Inferior parietal cortex (tissue), 1 donor: ENCODE data around the gene PIPOX.

ENCODE experiments used
- DNase-seq: peaks from one replicate; pipeline ENCODE4 v3.0.0-alpha.2; 2016; ENCODE audit errors: extremely low spot score

Gene PIPOX

DNA sequence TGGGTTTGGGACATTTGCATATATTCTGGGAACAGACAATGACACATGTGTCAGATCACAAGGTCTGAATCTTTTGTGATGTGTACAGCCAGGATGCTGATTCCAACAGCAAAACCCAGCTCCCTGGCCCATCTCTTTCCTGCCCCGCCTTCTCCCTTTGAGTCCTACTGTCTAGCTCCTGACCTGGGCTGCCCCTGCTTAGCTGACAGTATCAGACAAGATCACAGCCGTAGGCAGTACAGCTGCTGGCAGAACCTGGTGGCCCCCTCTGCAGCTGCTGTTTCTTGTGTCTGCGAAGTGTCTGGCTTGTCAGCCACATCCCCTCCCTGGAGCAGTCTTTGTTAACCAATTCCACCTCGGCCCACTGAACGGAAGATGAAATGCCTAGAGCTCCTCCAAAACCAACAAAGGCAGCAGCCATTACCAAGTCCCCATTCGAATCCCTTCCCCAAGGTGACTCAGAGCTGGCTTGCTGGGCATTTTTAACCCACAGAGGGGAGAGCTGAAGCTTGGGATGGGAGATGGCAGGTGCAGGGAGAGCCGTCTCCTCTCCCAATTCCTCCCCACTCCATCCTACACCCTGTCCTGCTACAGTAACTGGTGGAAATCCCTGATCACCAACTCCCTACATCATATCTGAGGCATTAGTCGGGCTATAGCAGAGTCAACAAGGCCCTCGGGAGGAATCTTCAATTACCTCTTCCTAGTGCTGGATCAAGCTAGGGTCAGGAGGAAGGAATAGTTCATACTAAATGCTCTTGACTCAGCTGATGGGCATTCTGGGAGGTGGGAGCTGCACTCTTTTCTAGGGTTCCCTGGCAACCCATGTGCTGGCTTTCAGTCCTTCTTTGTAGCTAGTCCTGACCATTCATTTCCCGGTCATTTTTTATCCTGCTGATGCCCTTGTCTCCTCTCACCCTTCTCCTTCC lies 5.8 kb downstream of the PIPOX start:
- DNase-seq = no peak

GRCh38 chr17:29049541-29050145 lies 6.7 kb downstream of the PIPOX start:
- no peak for DNase-seq

GRCh38 chr17:29050176-29050575 lies 7.2 kb downstream of the PIPOX start:
- DNase-seq = no peak

DNA sequence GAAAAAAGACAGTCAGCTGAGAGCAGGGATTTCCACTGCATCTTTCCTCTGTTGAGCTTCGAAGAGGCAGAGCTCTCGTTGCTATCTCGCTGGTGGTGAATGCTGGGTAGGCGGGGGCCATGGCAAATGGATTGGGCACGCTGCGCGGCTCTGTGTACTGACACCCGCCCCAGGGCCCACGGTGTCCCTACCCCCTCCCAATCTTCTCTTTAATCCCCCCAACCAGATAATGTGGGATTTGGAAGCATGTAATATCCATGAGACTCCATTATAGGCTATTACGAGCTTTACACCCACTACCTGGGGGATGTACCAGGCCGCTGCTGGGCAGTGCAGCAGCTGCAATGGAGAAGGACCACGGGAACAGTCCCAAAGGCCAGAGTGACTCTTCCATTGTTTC lies 8.3 kb downstream of the PIPOX start:
- DNase-seq = no peak

DNA sequence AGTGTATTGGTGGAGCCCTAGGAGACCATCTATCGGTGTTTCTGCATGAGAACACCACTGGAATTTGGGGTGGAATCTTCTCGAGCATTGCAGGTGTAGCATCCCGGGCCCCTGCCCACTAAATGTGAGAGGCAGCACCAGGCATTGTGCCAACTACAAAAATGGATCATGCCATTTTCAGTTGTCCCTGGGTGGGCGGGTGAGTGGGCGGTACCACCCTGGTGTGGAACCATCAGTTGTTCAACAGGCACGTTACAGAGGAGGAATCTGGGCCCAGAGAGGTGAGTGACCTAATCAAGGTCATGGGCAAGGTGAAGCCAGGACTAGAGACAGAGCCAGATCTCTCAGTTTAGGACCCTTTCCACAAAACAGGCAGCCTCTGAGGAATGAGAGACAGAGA lies 8.8 kb downstream of the PIPOX start:
- no peak for DNase-seq

DNA sequence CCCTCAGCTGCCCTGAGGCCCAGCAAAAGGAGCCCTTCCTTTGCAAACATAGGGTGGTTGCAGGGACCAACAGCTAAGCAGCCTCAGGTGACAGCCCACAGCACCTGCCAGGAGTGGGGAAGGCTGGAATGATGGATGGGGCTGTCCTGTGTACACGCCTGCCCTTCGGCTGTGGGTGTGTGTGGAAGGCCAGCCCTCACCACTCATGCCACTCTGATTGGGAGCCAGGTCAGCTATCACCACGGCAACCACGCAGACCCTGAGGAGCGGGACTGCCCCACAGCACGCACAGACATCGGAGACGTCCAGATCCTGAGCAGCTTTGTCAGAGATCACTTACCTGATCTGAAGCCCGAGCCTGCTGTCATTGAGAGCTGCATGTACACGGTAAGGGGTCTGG lies 11.9 kb downstream of the PIPOX start:
- DNase-seq = no peak

DNA sequence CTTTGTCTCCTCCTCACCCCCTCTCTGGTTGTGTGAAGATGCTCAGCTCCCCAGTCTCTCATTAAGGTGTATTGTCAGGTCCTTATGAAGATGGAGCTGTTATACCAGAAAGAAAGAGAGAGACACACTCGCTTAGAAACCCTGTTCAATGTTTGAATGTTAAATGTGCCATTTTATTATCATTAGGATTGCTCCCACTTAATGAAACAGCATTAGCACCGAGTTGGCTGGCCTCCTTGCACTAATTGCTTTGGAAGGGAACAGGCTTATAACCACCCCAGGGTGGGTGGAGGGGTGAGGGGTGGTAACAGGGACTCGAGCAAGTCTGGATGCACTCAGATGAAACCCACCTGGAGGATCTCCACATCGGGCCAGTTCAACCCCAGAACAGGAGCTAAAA lies 14.4 kb downstream of the PIPOX start:
- DNase-seq = no peak

GRCh38 chr17:29058391-29058790 lies 15.4 kb downstream of the PIPOX start:
- no peak for DNase-seq

DNA sequence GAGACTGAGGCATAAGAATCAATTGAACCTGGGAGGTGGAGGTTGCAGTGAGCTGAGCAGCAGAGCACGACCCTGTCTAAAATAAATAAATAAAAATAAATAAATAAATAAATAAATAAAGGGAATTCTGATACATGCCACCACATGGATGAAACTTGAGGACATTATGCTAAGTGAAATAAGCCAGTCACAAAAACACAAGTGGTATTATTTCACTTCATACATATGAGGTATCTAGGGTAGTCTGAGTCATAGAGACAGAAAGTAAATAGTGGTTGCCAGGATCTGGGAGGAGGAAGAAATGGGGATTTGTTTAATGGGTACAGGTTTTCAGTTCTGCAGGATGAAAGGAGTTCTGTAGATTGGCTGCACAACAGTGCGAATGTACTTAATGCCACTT lies 16.3 kb downstream of the PIPOX start:
- DNase-seq = no peak

DNA sequence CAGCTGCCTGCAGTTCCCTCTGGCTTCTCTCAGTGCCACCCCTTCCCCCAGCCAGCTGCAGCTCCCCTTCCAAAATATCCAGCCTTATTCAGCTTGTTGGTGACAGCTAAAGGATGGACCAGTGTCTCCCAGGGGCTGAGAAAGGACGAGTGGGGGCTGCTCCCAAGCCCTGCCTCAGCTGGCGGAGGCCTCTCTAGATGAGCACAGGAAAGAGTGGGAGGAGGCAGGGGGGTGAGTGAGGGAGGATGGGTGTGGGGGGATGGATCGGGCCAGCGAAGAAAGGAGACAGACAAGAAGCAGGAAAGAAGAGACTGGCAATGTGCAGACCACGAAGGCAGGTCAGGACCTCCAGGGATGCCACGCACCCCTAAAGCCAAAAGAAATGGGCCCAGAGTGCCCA lies 17.5 kb downstream of the PIPOX start:
- DNase-seq = no peak

DNA sequence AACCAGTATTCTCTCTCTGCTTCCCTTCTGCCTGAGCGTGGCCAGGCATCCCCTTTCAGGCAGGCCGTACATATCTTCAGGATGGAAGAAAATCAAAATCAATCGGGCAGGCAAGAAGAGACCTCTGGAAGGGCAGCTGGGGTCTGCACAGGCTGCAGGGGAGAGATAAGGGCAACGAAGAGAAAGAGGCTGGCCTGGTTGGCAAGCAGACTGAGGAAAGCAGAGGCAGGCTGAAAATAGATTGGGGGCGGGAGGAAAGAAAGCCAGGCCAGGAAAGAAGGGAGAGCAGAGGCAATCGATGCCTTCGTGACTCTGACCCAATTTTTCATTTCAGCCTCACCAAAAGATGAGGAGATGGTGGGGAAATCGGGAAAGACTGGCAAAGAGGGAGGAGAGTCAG lies 18.1 kb downstream of the PIPOX start:
- no peak for DNase-seq

- DNase-seq = no peak
These were observed 19.3 kb downstream of the PIPOX start for GRCh38 chr17:29062215-29062614.

DNA sequence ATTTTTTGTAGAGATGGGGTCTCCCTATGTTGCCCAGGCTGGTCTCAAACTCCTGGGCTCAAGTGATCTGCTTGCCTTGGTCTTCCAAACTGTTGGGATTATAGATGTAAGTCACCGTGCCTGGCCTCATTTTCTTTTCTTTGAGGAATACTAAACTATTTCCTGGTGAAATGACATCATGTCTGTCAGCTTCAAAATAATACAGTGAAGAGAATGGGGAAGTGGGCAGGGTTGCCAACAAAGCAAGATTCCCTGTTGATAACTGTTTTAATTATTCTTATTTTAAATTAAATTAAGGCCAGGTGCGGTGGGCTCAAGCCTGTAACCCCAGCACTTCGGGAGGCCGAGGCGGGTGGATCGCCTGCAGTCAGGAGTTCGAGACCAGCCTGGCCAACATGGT lies 21.1 kb downstream of the PIPOX start:
- no peak for DNase-seq

DNA sequence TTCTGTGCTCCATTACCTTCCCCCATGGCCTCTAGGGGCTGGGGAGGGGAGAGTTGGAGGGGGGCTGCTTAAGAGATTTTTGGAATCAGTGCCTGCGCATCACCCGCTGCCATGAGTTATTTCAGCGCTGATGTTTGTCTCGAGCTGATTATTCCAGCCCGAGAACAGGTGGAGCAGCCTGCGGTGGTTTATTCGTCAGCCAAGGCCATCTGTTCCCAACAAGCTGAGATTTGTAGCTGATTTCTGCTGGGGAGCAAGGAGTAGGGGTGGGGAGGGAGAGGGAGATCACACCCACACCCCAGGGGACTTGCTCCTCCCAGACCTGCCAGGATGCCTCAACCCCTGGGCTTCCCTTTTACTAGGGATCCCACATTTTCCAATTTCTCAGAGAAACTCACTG lies 23.1 kb downstream of the PIPOX start:
- no peak for DNase-seq

DNA sequence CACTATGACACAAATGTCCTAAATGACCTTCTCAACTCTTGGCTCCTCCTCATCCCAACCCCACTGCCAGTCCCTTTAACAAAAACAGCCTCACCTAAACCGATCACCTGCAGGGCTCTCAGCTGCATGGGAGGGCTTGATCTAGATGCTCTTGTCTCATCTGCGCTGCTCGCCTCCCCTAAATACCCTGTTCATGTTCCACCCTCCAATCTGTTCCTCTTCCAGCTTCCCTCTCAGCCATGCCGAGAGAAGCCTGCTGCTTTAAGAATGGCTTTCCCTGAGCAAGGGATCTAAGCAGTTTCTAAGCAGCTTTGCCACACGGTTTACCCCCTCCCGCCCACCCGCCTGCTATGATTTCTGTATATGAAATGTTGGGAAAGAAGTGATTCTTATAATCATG lies 23.7 kb downstream of the PIPOX start:
- DNase-seq = no peak

DNA sequence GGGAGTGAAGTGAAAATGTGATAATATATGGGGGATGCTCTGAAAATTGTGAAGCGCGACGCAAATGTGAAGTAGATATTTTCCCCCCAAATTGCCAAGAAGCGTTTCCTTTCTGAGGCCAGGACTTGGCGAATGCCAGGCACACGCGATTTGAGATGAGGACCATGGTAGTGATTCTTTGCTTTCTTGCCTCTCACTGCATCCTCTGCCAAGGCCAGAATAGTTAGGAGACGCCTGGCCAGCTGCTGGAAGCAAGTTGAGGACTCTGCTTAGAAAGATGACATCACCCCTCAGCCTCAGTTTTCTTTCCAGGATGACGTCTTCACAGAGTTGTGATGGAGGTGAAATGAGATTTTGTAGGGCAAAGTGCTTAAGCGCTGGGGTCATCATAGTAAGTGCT lies 25.9 kb downstream of the PIPOX start:
- no peak for DNase-seq

GRCh38 chr17:29069526-29070041 lies 26.6 kb downstream of the PIPOX start:
- DNase-seq = no peak

DNA sequence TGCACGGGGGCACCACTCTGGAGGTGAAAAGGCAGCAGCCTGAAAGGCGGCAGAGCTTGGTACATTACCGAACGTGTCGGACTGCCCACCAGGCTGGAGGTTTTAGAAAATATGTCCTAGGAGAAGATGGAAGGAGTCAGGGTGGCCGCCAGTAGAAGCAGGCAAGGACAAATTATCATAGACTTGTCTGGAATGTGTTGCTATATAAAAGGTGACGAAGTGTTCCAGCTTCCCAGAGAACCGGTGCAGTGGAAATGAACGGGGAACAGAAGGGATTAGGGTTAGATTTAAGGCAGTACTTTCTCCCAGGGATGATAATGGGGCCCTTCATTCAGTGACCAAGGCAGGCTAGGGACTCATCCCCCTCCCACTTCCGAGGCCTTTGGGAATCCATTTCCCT lies 27.4 kb downstream of the PIPOX start:
- DNase-seq = no peak

GRCh38 chr17:29070781-29071180 lies 27.8 kb downstream of the PIPOX start:
- no peak for DNase-seq

DNA sequence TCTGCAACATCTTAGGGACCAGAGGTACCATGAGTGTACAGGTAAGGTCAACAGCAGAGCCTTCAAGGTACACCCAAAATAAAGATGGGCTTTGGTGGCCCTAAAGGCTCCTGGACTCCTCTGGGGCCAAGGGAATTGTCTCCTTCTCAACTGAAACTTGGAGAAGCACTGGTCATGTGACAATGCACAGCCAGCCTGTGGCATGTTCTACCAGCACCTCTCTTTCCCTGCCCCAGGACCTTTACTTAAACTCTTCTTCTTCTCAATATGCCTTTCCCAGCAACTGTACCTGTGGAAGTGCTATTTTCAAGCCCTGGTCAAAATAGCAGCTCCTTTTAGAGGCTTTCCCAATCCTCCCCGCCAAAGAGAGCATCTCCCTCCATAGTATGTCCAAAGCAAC lies 28.4 kb downstream of the PIPOX start:
- DNase-seq = no peak

DNA sequence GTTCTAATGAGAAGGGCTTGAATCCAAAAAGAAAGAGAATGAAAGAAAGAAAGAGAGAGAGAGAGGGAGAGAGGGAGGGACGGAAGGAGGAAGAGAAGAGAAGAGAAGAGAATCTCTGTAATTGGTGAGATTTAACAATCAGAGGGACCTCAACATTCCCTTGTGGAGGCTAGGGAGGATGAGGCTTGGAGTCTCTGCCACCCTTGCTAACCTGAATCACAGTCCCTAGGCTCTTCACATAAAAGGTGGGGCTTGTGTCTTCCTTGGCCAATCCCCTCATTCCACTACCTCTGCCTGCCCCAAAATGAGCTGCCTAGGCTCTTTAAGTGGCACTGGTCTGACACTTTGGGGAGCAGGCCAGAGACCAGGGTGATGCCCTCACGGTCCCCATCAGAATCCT lies 30.1 kb downstream of the PIPOX start:
- no peak for DNase-seq

DNA sequence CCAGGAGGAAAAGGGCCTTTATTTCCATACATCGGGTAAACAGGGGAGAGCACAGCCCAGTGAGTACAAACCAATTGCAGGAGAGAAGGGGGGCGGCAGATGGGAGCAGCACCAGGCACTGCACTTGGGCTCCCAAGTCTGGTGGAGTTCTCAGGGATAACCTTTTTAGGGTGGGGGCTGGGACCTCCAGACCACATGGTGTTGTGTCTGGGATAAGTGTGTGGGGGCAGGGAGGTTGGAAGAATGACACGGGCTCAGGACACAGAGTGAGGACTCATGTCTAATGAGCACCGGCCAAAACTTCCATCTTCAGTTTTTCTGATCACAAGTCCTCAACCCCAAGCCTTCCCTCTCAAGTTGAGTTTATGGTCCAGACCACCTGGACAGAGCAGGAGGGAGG lies 30.6 kb downstream of the PIPOX start:
- DNase-seq = no peak

- no peak for DNase-seq
These were observed 31.5 kb downstream of the PIPOX start for GRCh38 chr17:29074488-29074887.
